CMK (cell line): Measurements from ENCODE around the gene ATP11A.
"Not testable (repeated sequence)": the region's sequence is repeated elsewhere in the genome, so short reads cannot be mapped to it uniquely, and the experiment has no call there.

Experiments
- DNase-seq: peaks from one replicate; pipeline ENCODE4 v3.0.0-alpha.2; 2010; ENCODE audit warnings: low read depth

The ATP11A gene

GRCh38 chr13:112670864-112671263 is 19.0 kb upstream of the ATP11A start:
- no peak for DNase-seq

GRCh38 chr13:112671359-112671758 is 18.5 kb upstream of the ATP11A start:
- DNase-seq, result no peak

- DNase-seq, result no peak
Measured at GRCh38 chr13:112672651-112673284, 17.1 kb upstream of the ATP11A start.

- DNase-seq, result no peak
Measured at GRCh38 chr13:112674412-112675365, 15.1 kb upstream of the ATP11A start.

GRCh38 chr13:112675366-112675756 is 14.5 kb upstream of the ATP11A start:
- DNase-seq, result no peak

- DNase-seq, result not testable (repeated sequence)
Measured at GRCh38 chr13:112677421-112677962, 12.3 kb upstream of the ATP11A start.

- no peak for DNase-seq
Measured at GRCh38 chr13:112679381-112679780, 10.5 kb upstream of the ATP11A start.

GRCh38 chr13:112679932-112680677 is 9.7 kb upstream of the ATP11A start:
- no peak for DNase-seq

- DNase-seq, result no peak
Measured at GRCh38 chr13:112680741-112681360, 9.0 kb upstream of the ATP11A start.

GRCh38 chr13:112683581-112683980 is 6.3 kb upstream of the ATP11A start:
- DNase-seq, result no peak

- DNase-seq, result no peak
Measured at GRCh38 chr13:112684071-112684845, 5.6 kb upstream of the ATP11A start.

- DNase-seq, result not testable (repeated sequence)
Measured at GRCh38 chr13:112685189-112685805, 4.5 kb upstream of the ATP11A start.

GRCh38 chr13:112685896-112686295 is 3.9 kb upstream of the ATP11A start:
- no peak for DNase-seq

GRCh38 chr13:112686364-112686763 is 3.5 kb upstream of the ATP11A start:
- DNase-seq, result no peak

GRCh38 chr13:112686987-112687386 is 2.9 kb upstream of the ATP11A start:
- no peak for DNase-seq

- DNase-seq, result no peak
Measured at GRCh38 chr13:112687836-112688559, 1.8 kb upstream of the ATP11A start.

GRCh38 chr13:112688560-112689302 is 1.1 kb upstream of the ATP11A start:
- DNase-seq, result no peak

- DNase-seq, result no peak
Measured at GRCh38 chr13:112690283-112690929, 568 bp downstream of the ATP11A start.

- DNase-seq, result no peak
Measured at GRCh38 chr13:112692104-112692503, 2.3 kb downstream of the ATP11A start.
